K562 (cell line): ENCODE data around the gene DOK7.

ENCODE experiments used
- CHD4 ChIP-seq: fragments of 200-600 bp; sonication (generic); IDR thresholded peaks from 3 replicates; pipeline ENCODE4 v1.6.1; 2012; ENCODE audit warnings: low read depth, mild to moderate bottlenecking, mixed read lengths, low read length, inconsistent platforms; ENCODE audit not compliant: insufficient read depth, insufficient replicate concordance, poor library complexity, severe bottlenecking
- CHD7 ChIP-seq: fragments of 200-600 bp; sonication (generic); IDR thresholded peaks from one replicate; pipeline ENCODE4 v1.6.1; 2012; ENCODE audit warnings: mild to moderate bottlenecking, low read depth, low read length, inconsistent platforms
- CTCF ChIP-seq, 3 experiments: IDR thresholded peaks in 2 of 3; conservative IDR thresholded peaks in 1 of 3; 2 replicates each; pipeline ENCODE4 v1.5.1; 2011 to 2012; ENCODE audit warnings: low read length in 3 of 3, mild to moderate bottlenecking in 3 of 3, control low read depth in 2 of 3, improper control_type of control experiment in 1 of 3, inconsistent platforms in 1 of 3, low read depth in 1 of 3, mixed read lengths in 1 of 3, moderate library complexity in 1 of 3; ENCODE audit not compliant: insufficient read depth in 2 of 3
- MAFF ChIP-seq: IDR thresholded peaks from 2 replicates; pipeline ENCODE4 v1.6.1; 2012; ENCODE audit warnings: low read length, improper control_type of control experiment
- MAFG ChIP-seq: fragments of 450-650 bp; conservative IDR thresholded peaks from 2 replicates; pipeline ENCODE4 v1.6.1; 2016; ENCODE audit warnings: missing genetic modification characterization, missing compliant biosample characterization
- MYC ChIP-seq, 2 experiments: fragments of 250-450 bp in 1 of 2; sonication (Bioruptor Pico) in 1 of 2; IDR thresholded peaks; 2 replicates each; pipeline versions ENCODE4 v1.5.1 to v1.6.1; 2012 to 2021; ENCODE audit warnings: low read depth in 2 of 2, borderline replicate concordance in 1 of 2, improper control_type of control experiment in 1 of 2, low read length in 1 of 2, mild to moderate bottlenecking in 1 of 2, moderate library complexity in 1 of 2
- NR1H2 ChIP-seq: sonication (generic); formaldehyde crosslinking; IDR thresholded peaks from 2 replicates; pipeline ENCODE4 v1.4.0; 2020; ENCODE audit warnings: mild to moderate bottlenecking, missing genetic modification reagents
- NR2C2 ChIP-seq, 2 experiments: fragments of 200-800 bp in 1 of 2; sonication (Bioruptor generic) in 1 of 2; sonication (generic) in 1 of 2; formaldehyde crosslinking in 1 of 2; IDR thresholded peaks; 2 replicates each; pipeline versions ENCODE4 v1.6.1 to v1.8.0; 2016 to 2022; ENCODE audit warnings: mild to moderate bottlenecking in 1 of 2, missing compliant biosample characterization in 1 of 2, missing genetic modification characterization in 1 of 2, missing genetic modification reagents in 1 of 2
- POLR2A ChIP-seq: fragments of 450-650 bp; conservative IDR thresholded peaks from 2 replicates; pipeline ENCODE4 v1.6.1; 2016
- RFX1 ChIP-seq: fragments of 450-650 bp; IDR thresholded peaks from 2 replicates; pipeline ENCODE4 v1.6.1; 2016; ENCODE audit warnings: mild to moderate bottlenecking, moderate library complexity
- RFX5 ChIP-seq: IDR thresholded peaks from 2 replicates; pipeline ENCODE4 v1.6.1; 2011; ENCODE audit warnings: low read depth, mild to moderate bottlenecking, improper control_type of control experiment, low read length
- SIN3A ChIP-seq, 2 experiments: fragments of 150-350 bp in 1 of 2; IDR thresholded peaks; 2 replicates each; pipeline ENCODE4 v1.6.1; 2011 to 2016; ENCODE audit warnings: borderline replicate concordance in 2 of 2, low read depth in 2 of 2, low read length in 2 of 2, mild to moderate bottlenecking in 2 of 2, moderate library complexity in 2 of 2; ENCODE audit not compliant: control insufficient read depth in 1 of 2
- YY1 ChIP-seq, 3 experiments: IDR thresholded peaks; 2 replicates each; pipeline ENCODE4 v1.6.1; 2011; ENCODE audit warnings: low read length in 2 of 3, mild to moderate bottlenecking in 2 of 3, moderate library complexity in 2 of 3, borderline replicate concordance in 1 of 3, control low read depth in 1 of 3, low read depth in 1 of 3; ENCODE audit not compliant: insufficient read depth in 3 of 3, insufficient replicate concordance in 2 of 3, control insufficient read depth in 1 of 3, insufficient read length in 1 of 3; ENCODE audit errors: extremely low read depth in 1 of 3
- ZNF609 ChIP-seq: sonication (generic); formaldehyde crosslinking; IDR thresholded peaks from 2 replicates; pipeline ENCODE4 v1.8.1; 2023; ENCODE audit warnings: missing genetic modification reagents, mild to moderate bottlenecking, borderline replicate concordance

GRCh38 chr4:3464349-3464905, 1.3 kb downstream of the DOK7 start:
- TF ChIP-seq CHD4 = no peak
- no peak for TF ChIP-seq SIN3A (IDR thresholded peaks at IDR 0.05; ENCODE audit: borderline replicate concordance in 2 of 2, control insufficient read depth in 1 of 2, low read depth in 2 of 2, low read length in 2 of 2)
- no peak for TF ChIP-seq CTCF (IDR thresholded peaks at IDR 0.05 in 2 of 3, conservative IDR thresholded peaks at IDR 0.05 in 1 of 3; ENCODE audit: insufficient read depth in 2 of 3, low read depth in 1 of 3, low read length in 3 of 3)
- no peak for TF ChIP-seq NR1H2 (CRISPR knock-in tag)
- TF ChIP-seq ZNF609 (CRISPR knock-in tag) = no peak
- TF ChIP-seq NR2C2 (CRISPR knock-in tag; IDR thresholded peaks at IDR 0.05) = no peak
- TF ChIP-seq NR2C2 (tag; IDR thresholded peaks at IDR 0.05) = no peak
- no peak for TF ChIP-seq MAFG (tag)
- TF ChIP-seq CHD7 = no peak
- no peak for TF ChIP-seq POLR2A
- TF ChIP-seq MAFF = no peak
- TF ChIP-seq YY1 (IDR thresholded peaks at IDR 0.05; ENCODE audit: borderline replicate concordance in 1 of 3, control insufficient read depth in 1 of 3, extremely low read depth in 1 of 3, insufficient read depth in 3 of 3, insufficient read length in 1 of 3, insufficient replicate concordance in 2 of 3, low read depth in 1 of 3, low read length in 2 of 3) = no peak
- TF ChIP-seq MYC (IDR thresholded peaks at IDR 0.05; ENCODE audit: low read depth, low read length) = no peak
- no peak for TF ChIP-seq MYC (CRISPR knock-in tag; IDR thresholded peaks at IDR 0.05; ENCODE audit: borderline replicate concordance, low read depth)
- no peak for TF ChIP-seq RFX1
- no peak for TF ChIP-seq RFX5
